PC-3 (cell line): ENCODE data around the gene EPG5. TPM values are rescaled to one million over a fixed set of nuclear protein-coding genes. Genes with fewer than 3 reads are reported as not detected.

Experiments
- ATAC-seq: fragments of 200-7000 bp; cut with Tn5 transposase; 2 replicates; pipeline ENCODE4 v1.9.1; 2020; ENCODE audit warnings: mild to moderate bottlenecking, moderate library complexity
- BruUV-seq: library from RNA; stranded (reverse); fragments of 400-500 nt; replicated peaks from 2 replicates; lab custom pipeline; 2021; lab: Mats Ljungman, UMichigan
- CTCF ChIA-PET: fragments of 300-600 bp; sonication (Branson Sonifier 250); formaldehyde crosslinking; loops from one replicate; lab custom pipeline; 2022; ENCODE audit warnings: antibody characterized with exemption; lab: Charles Lee
- POLR2A ChIA-PET: fragments of 300-600 bp; sonication (Branson Sonifier 250); formaldehyde crosslinking; loops from one replicate; lab custom pipeline; 2022; ENCODE audit warnings: antibody characterized with exemption; ENCODE audit not compliant: unreplicated experiment; lab: Charles Lee
- DNase-seq: peaks from one replicate; pipeline ENCODE4 v3.0.0-alpha.2; 2015
- H2AFZ ChIP-seq: fragments of 300-600 bp; sonication (generic); 2 replicates; pipeline ENCODE4 v1.6.0; 2016; ENCODE audit warnings: antibody characterized with exemption, low read length
- H3F3A ChIP-seq: fragments of 300-600 bp; sonication (generic); one replicate; pipeline ENCODE4 v1.6.0; 2017; ENCODE audit warnings: antibody characterized with exemption, low read length, control low read depth, mild to moderate bottlenecking; ENCODE audit not compliant: unreplicated experiment
- H3K27ac ChIP-seq: fragments of 300-600 bp; sonication (generic); 2 replicates; pipeline ENCODE4 v1.5.1; 2016; ENCODE audit warnings: mild to moderate bottlenecking, low read length
- H3K27me3 ChIP-seq: fragments of 300-600 bp; sonication (generic); 2 replicates; pipeline ENCODE4 v1.6.1; 2016; ENCODE audit warnings: low read length, mixed read lengths
- H3K36me3 ChIP-seq: fragments of 300-600 bp; sonication (generic); 2 replicates; pipeline ENCODE4 v1.6.1; 2016; ENCODE audit warnings: low read depth, mixed run types, low read length, mixed read lengths
- H3K4me1 ChIP-seq: fragments of 300-600 bp; sonication (generic); 2 replicates; pipeline ENCODE4 v1.5.1; 2016; ENCODE audit warnings: low read length; ENCODE audit not compliant: insufficient read depth
- H3K4me2 ChIP-seq: fragments of 300-600 bp; sonication (generic); 2 replicates; pipeline ENCODE4 v1.6.0; 2016; ENCODE audit warnings: low read length
- H3K4me3 ChIP-seq: fragments of 300-600 bp; sonication (generic); 2 replicates; pipeline ENCODE4 v1.5.1; 2016; ENCODE audit warnings: mild to moderate bottlenecking, low read length, mixed read lengths
- H3K79me2 ChIP-seq: fragments of 300-600 bp; sonication (generic); 2 replicates; pipeline ENCODE4 v1.6.1; 2017; ENCODE audit warnings: low read length, mixed read lengths
- H3K9ac ChIP-seq: fragments of 300-600 bp; sonication (generic); 2 replicates; pipeline ENCODE4 v1.6.0; 2016; ENCODE audit warnings: mild to moderate bottlenecking, low read length
- H3K9me2 ChIP-seq: fragments of 300-600 bp; sonication (generic); replicated peaks from 2 replicates; pipeline ENCODE4 v1.6.1; 2016; ENCODE audit warnings: mixed run types, low read length, mixed read lengths
- H3K9me3 ChIP-seq: fragments of 300-600 bp; sonication (generic); 2 replicates; pipeline ENCODE4 v1.6.1; 2016; ENCODE audit warnings: low read length, mixed read lengths
- H4K20me1 ChIP-seq: fragments of 300-600 bp; sonication (generic); 2 replicates; pipeline ENCODE4 v1.6.1; 2016; ENCODE audit warnings: low read length, mixed read lengths
- EZH2 ChIP-seq: fragments of 300-600 bp; sonication (generic); IDR thresholded peaks from one replicate; pipeline ENCODE4 v1.6.1; 2017; ENCODE audit warnings: antibody characterized with exemption, mild to moderate bottlenecking, low read length; ENCODE audit not compliant: unreplicated experiment
- EZH2phosphoT487 ChIP-seq: fragments of 300-600 bp; sonication (generic); IDR thresholded peaks from 2 replicates; pipeline ENCODE4 v1.6.1; 2018; ENCODE audit warnings: mild to moderate bottlenecking, antibody characterized with exemption, low read length, borderline replicate concordance
- intact Hi-C: fragments of 100-400 bp; cut with micrococcal nuclease; formaldehyde crosslinking; loops from 2 replicates; pipeline ENCODE4 v1.9.0; 2023
- total RNA-seq: library from RNA; depleted of rRNA; stranded (reverse); fragments of >200 nt; gene quantifications from 2 replicates; pipeline ENCODE4 v1.2.3, GENCODE V29; 2014
- TF ChIP-seq, protein P1 (sequence below): fragments of 300-600 bp; sonication (generic); conservative IDR thresholded peaks from 2 replicates; pipeline ENCODE4 v1.5.1; 2017; ENCODE audit warnings: antibody characterized with exemption, low read depth, mild to moderate bottlenecking, low read length

Gene EPG5
- total RNA-seq, 1 experiment from 2014 or later: 7.1 TPM

DNA sequence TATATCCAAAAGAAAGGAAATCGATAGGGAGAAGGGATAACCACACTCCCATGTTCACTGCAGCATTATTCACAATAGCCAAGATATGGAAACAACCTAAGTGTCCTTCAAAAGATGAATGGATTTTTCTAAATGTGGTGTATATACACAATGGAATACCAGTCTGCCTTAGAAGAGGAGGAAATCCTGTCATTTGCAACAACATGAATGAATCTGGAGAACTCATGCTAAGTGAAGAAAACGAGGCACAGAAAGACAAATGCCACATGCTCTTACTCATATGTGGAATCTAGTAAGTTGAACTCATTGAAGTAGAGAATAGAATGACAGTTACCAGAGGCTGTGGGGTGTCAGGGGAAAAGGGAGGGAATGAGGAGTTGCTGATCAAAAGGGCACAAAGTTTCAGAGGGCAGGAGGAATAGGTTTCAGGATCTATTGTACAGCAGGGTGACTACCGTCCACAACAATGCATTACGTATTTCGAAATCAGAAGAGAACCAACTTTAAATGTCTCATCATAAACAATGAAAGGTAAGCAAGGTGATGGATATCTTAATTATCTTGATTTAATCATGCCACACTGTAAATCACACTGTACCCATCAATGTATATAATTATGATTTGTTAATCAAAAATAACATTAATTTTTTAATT lies 95.6 kb downstream of the EPG5 start:
- intact Hi-C loops: no loop called here
- H3K79me2 ChIP-seq: no peaks in the 10 kb centered on the region
- no peaks in the 10 kb centered on the region for H3K9me2 ChIP-seq
- no peak overlapping the region for H3K9ac ChIP-seq
- ATAC-seq (no peak), DNase-seq (peak; percentile 30)
- no peaks in the 10 kb centered on the region for H3F3A ChIP-seq
- no TSS peak for BruUV-seq
- H4K20me1 ChIP-seq: no peaks in the 10 kb centered on the region
- H3K27me3 ChIP-seq: no peaks in the 10 kb centered on the region
- ChIA-PET POLR2A (no interaction called here), CTCF (no interaction called here)
- TF ChIP-seq EZH2phosphoT487 (no peak), EZH2 (no peak)
- TF ChIP-seq, protein P1, sequence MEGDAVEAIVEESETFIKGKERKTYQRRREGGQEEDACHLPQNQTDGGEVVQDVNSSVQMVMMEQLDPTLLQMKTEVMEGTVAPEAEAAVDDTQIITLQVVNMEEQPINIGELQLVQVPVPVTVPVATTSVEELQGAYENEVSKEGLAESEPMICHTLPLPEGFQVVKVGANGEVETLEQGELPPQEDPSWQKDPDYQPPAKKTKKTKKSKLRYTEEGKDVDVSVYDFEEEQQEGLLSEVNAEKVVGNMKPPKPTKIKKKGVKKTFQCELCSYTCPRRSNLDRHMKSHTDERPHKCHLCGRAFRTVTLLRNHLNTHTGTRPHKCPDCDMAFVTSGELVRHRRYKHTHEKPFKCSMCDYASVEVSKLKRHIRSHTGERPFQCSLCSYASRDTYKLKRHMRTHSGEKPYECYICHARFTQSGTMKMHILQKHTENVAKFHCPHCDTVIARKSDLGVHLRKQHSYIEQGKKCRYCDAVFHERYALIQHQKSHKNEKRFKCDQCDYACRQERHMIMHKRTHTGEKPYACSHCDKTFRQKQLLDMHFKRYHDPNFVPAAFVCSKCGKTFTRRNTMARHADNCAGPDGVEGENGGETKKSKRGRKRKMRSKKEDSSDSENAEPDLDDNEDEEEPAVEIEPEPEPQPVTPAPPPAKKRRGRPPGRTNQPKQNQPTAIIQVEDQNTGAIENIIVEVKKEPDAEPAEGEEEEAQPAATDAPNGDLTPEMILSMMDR: no peak
- no peaks in the 10 kb centered on the region for H3K9me3 ChIP-seq
- no peak overlapping the region for H3K4me3 ChIP-seq
- no peak overlapping the region for H3K4me2 ChIP-seq
- H3K27ac ChIP-seq: no peak overlapping the region
- H2AFZ ChIP-seq: no peak overlapping the region
- H3K36me3 ChIP-seq: no peaks in the 10 kb centered on the region
- H3K4me1 ChIP-seq: peaks cover 4% of the 10 kb centered on the region; the same call in 1 of the 2 replicates

DNA sequence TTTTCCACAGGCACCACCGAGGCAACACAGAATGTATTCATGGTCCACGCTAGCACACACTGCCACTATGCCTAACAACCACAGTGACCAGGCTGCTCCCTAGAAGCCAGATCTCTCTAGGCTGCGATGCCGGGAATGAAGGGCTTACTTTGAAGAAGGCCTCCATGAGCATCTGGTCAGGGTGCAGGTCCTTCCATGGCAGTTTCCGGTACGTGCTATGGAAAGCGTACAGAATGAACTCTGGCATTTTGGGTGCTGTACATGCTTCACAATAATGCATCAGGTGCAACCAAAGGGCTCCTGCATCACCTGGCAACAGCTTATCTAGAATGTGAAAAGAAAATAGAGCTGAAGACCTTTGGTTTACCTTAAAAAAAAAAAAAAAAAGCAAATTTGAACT lies 96.7 kb downstream of the EPG5 start:
- H3F3A ChIP-seq: no peaks in the 10 kb centered on the region
- H3K9ac ChIP-seq: no peak overlapping the region
- H3K4me2 ChIP-seq: no peak overlapping the region
- ChIA-PET POLR2A (no interaction called here), CTCF (no interaction called here)
- H3K27ac ChIP-seq: no peak overlapping the region
- H3K9me2 ChIP-seq: no peaks in the 10 kb centered on the region
- H3K4me1 ChIP-seq: peaks cover 4% of the 10 kb centered on the region; the same call in 1 of the 2 replicates
- H3K36me3 ChIP-seq: no peaks in the 10 kb centered on the region
- H4K20me1 ChIP-seq: no peaks in the 10 kb centered on the region
- H3K9me3 ChIP-seq: no peaks in the 10 kb centered on the region
- H3K27me3 ChIP-seq: no peaks in the 10 kb centered on the region
- no peaks in the 10 kb centered on the region for H3K79me2 ChIP-seq
- ATAC-seq (no peak), DNase-seq (no peak)
- intact Hi-C loops: no loop called here
- TF ChIP-seq, protein P1: no peak
- TF ChIP-seq EZH2 (no peak), EZH2phosphoT487 (no peak)
- no peak overlapping the region for H3K4me3 ChIP-seq
- no TSS peak for BruUV-seq
- H2AFZ ChIP-seq: no peak overlapping the region

DNA sequence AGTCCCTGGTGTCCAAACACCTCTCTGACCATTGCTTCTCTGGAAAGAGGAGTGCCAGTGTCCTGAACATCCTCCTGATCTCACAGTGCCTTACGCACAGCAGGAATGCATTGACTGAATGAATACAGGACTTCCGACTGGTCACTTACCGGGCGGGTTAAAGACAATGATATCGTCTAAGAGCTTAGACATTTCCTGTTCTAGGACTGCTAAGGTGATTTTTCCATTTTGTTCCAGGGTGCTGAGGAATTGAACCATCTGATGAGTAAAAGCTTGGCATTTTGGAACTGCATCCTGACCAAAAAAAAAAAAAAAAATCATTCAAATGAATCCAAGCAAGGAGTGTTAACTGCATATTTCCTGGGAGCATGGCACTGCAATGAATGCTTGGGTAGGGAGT lies 101.7 kb downstream of the EPG5 start:
- ChIA-PET CTCF (no interaction called here), POLR2A (no interaction called here)
- H3K27ac ChIP-seq: no peak overlapping the region
- H3K79me2 ChIP-seq: no peaks in the 10 kb centered on the region
- H3K4me1 ChIP-seq: no peaks in the 10 kb centered on the region
- H4K20me1 ChIP-seq: no peaks in the 10 kb centered on the region
- no peak for TF ChIP-seq EZH2phosphoT487
- TF ChIP-seq, protein P1: no peak
- no peak for TF ChIP-seq EZH2
- H3K4me2 ChIP-seq: no peak overlapping the region
- H3K36me3 ChIP-seq: no peaks in the 10 kb centered on the region; the same call in 1 of the 2 replicates
- H3K27me3 ChIP-seq: no peaks in the 10 kb centered on the region
- ATAC-seq (no peak), DNase-seq (no peak)
- no peaks in the 10 kb centered on the region for H3F3A ChIP-seq
- BruUV-seq: no TSS peak
- intact Hi-C loops: no loop called here
- no peaks in the 10 kb centered on the region for H3K9me3 ChIP-seq
- no peak overlapping the region for H2AFZ ChIP-seq
- no peak overlapping the region for H3K4me3 ChIP-seq
- H3K9me2 ChIP-seq: no peaks in the 10 kb centered on the region
- H3K9ac ChIP-seq: no peak overlapping the region
